ENCODE results near the gene CHSY1.
A peak's percentile ranks its signal among the peaks of the same experiment; 100 is the strongest.

CHSY1 gene

DNA sequence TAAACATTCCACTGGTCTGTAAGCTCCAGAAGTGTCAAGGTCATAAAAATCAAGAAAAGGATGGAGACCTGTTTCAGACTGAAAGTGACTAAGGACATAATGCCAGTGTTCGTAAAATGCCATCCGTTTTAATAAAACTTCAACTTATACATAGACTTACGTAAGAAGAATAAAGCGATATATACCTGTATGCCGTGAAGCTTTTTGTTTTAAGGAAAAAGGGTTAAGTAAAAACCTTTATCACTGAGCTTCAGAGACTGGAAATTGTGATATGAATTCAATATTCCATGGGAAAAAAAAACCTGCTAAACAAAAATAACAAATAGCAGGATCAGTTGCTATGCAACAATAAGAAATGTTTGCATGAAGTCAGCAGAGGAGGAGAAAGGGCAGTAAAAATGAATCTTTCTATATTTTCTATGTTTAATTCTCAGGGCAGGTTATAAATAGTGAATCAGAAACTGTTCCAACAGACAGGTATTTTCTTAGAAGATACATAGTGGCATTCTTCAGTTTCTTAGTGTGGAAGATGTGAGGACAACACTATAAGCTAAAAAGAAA, 42.5 kb downstream of the CHSY1 start:
- DNase-seq (ENCODE audit: low spot score): no peak

DNA sequence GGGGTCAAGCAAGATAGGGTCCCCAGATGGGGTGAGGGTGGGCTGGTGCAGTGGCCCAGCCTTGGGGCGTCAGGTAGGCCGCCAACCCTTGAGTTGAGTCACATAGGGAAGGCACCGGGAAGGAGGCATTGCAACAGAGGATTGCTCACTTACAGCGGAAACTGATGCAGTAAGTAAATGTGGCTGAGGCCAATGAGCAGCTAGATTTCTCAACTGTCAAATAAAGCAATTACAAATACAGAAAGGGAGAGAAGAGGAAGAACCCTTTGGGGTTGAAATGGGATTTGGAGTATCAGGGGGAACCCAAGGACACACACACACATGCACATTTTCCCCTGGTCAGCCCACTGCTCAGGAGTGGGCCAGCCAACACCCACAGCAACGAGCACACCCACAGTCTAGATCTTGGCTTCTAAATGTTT, 44.0 kb downstream of the CHSY1 start:
- DNase-seq (ENCODE audit: low spot score): no peak

DNA sequence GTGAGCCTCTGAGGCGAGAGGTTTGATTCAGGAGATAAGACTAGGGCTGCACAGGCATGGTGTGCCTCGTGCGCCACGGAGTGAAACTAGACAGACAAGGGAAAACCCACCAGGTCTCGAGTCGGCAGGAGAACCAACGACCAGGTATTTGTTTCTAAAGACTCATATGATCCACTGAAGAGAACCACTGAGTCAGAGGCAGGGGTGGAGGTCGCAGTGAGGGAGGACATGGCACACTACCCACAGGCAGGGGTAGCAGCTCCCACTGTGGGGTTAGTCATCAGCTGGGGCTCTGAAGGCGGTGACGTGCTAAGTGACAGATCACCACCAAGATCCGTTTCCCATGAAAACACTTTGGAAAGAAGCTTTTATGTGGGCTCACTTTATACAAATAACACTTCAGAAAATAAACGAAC, 45.7 kb downstream of the CHSY1 start:
- no peak for DNase-seq (ENCODE audit: low spot score)

DNA sequence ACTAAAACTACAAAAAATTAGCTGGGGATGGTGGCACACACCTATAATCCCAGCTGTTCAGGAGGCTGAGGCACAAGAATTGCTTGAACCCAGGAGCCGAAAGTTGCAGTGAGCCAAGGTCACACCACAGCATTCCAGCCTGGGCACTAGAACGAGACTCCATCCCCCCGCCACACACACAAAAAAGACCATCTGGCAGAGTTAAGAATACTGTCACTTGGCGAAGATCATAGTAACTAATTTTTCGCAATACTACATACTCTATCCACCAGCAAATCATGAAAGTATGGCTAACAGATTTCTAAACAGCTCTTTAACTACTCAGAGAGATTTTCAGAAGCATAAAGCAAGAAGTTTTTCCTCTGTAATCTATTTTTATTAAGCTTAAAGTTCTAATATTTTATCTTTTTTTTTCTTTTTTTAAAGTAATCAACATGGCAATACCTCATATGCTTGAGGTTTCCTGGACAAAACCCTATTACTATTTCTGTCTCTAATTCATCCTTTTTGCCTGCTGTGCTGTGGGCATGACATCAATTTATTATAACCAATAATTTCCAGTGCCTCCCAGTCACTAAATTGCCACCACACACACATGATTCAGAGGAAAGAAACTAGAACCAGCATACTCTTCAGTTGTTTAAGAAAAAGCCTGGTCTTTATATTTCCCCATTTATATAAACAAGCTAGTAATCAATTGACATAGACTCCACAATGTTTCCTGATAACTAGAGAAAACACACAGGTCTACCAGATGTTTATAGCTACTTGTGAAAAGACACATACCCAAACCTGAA, 46.9 kb downstream of the CHSY1 start:
- DNase-seq (ENCODE audit: low spot score): no peak

DNA sequence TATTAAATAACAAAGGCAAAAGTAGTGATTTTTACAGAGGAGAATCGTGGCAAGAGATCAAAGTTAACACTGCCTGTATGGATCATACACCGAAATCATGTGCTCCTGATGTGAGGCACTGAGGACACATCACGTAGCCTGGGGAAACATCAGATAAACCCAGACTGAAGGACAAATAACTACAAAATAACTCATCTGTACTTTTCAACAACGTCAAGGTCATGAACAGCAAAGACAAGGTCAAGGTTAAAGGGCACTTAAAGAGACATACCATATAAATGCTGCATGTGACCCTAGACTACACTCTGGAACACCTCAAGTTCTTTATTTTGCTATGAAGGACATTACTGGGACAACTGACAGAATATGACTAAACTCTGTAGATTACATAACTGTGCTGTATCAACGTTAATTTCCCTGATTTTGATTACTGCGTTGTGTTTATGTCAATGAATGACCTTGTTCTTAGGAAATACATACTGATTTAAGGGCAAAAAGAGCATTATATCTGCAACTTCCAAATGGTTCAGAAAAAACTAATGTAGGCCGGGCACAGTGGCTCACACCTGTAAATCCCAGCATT, 48.1 kb downstream of the CHSY1 start:
- DNase-seq (ENCODE audit: low spot score): no peak

DNA sequence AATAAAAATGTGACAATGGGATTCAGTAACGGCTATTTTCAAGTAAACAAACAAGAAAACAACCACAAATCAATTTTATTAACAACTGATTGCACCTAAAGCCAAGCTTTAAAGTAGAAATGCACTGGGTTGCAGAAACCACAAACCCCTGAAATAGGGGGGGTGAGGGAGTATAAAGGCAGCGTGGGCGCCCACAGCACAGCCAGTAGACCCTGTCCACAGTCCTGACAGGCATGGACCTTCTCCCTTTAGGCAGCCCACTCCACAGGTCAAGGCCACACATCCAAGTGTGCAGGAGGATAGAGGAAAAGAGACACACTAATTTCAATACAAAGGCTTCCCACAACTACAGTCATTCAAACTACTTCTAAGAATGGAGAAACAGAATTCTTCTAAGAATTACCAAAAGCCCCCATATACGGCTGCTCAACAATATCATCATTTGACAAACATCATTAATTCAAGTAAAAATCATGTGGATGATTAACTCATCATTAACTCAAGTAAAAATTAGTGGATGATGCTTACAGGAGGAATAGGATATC, 48.7 kb downstream of the CHSY1 start:
- no peak for DNase-seq (ENCODE audit: low spot score)

DNA sequence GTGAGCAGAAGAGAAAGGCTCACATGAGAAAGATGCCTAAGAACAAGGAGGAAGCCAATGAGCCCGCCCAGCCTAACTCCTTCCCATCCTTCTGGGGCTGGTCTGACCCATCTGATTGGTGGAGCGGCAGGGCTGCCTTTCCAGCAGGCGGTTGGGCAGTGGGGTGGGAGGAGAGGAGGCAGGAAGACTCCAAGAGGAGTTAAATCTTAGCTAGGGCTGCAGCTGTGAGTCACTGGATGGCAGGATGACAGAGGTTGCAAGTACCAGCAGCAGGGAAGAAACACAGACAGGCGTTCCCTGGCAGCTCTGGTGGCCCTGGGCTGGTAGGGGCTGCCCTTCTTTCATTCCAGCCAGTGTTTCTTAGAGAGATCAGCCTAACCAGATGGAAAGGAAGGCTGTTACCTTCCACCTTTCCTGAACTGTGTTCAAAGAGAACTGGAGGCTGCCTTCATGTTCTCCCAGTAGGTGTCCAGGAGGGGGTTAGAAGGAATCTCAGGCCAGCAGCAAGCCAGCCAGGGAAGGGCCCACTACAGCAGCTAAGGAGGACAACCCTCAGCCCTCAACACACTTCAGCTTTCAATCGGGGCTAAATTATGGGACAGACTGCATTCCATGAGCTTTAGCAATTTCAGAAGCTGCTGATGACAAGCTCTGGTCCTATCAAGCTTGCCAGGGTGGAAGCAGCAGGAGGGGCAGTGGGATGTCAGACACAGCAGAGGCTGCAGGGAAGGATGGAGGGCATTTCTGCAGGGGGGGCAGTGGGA, 50.3 kb downstream of the CHSY1 start:
- DNase-seq (ENCODE audit: low spot score): peak; percentile 14

DNA sequence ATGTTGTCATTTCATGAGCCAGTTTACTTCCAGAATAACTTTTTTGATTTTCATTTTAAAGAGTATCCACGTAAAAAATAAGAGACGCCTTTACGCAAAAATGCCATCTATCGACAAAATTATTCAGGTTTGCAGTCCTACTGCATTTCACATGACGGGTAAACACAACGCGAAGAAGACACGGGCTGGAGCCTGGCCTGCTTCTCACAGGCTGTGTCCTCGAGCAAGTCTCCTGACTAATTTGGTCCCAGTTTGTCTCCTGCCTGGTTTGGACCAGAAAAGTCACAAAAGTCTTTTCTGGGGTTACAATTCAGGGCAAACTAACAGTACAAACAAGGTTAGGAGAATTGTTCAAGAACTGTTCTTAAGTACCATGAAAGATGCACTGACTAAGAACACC, 51.7 kb downstream of the CHSY1 start:
- no peak for DNase-seq (ENCODE audit: low spot score)

DNA sequence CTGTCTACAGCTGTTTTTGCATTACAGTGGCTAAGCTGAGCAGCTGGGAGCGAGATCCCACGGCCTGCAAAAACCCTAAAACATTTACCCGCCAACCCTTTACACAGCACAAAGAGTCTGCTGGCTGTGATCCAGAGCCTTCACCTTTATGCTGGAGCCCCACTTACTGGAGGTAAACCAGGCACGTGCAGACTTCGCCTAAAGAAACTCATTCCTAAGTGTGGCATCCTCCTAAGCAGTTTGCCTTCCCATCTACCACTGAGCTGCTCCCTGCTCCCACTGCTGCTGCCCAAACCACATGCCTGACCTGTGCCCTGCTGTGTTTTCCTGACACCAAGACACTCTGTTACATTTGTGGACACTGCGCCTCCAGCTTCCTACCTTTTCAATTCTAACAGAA, 53.0 kb downstream of the CHSY1 start:
- DNase-seq (ENCODE audit: low spot score): no peak

DNA sequence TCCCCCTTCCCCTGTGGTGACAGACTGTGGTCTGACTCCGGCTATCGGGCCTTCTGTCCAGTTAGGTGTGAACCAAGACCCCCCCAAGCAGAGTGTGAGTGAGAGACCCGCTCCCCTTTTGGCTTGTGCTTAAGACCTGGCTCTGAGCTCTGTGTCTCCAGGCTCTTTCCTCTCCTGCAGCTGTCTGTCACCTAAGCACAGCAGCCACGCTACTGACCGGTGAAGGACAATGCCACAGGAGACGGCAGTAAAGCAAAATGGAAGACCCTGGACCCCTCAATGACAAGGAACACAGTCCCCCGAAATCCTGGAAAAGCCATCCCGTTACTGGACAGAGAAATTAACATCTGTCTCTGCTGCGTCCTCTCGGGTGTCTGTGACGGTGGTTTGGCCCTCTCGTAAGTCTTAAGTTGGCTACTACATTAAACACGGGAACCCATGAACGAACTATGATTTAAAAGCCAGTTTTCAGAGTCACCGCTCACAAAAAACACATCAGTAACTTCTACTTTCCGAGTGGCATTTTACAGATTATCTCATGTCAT, 53.7 kb downstream of the CHSY1 start:
- DNase-seq (ENCODE audit: low spot score): no peak

DNA sequence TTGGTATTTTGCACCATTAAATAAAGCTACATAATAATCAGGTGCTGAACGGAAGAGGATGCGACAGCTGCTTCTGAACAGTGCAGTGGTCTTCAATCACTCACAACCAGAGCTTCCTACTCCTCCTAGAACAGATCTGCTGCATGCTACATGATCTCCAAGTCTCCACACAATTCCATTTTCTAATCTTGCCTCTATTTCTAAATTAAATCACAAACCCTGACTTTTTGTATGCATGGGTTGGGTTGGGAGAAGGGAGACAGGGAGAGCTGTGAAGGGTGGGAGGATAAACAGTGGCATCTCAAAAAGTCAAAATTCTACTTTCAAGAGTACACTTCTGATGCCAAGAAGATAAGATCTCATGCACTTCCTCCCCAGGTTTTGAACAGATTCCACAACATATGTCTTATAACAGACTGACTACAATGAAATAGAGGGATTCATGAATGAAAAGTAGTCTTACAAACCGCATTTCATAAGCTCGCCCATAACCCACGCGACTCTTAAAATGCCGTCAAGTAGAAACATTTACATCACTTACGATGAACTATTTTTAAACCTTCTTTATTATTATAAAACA, 57.2 kb downstream of the CHSY1 start:
- DNase-seq (ENCODE audit: low spot score): no peak

DNA sequence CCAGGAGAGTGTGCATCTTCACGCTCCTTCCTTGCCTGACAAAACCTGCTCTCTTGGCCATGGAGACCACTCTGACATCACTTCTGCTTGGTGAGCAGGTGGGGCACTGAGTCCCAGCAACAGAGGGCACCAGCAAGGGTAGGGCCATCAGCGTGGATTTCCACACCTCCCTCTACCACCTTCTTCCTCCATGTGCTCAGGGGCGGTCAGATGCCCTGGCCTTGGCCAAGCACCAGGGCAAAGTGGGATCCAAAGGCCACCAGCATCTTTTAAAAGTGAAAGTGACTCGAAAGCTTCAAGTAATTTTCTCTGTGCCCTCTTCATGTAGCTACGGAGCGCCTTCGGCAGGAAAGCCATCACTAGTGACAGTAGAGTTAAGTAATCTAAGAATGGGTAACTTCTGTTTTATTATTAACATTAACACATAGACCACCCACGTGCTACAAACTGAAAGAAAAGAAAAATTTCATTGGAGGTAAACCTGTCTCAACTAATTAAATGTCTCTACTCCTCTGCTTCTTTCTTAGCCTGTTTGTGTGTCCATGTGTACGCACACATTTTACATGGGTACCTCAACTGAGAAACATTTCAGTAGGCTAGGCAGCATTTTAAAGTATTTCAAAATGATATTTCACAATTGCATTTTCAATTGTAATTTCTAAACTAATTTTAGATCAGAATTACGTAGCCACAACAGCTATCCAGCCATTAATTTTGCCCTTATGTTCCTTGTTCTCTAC, 57.9 kb downstream of the CHSY1 start:
- no peak for DNase-seq (ENCODE audit: low spot score)

DNA sequence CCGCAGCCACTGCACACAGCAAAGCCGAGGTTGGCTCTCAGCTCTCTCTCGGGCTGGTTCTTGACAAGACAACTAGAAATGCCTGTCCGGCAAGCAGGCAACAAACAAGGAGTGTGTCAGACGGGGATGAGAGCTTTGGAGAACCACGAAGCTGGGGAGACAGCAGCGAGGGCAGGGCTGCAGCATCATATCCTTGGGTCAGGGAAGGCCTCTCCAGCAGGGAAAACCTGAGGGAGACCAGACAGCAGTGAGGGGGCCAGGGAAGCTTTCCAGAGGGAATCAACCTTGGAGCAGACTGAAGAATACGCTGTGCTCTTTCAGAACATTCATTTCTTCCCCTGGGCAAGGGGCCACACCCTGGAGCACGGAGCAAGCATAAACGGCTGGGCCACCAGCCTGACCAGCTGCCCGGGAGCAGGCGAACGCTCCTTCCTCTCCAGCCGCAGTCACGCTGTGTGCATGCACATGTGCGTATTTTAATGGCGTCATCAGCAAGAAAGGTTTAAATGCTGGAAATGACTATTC, 58.7 kb downstream of the CHSY1 start:
- DNase-seq (ENCODE audit: low spot score): no peak

DNA sequence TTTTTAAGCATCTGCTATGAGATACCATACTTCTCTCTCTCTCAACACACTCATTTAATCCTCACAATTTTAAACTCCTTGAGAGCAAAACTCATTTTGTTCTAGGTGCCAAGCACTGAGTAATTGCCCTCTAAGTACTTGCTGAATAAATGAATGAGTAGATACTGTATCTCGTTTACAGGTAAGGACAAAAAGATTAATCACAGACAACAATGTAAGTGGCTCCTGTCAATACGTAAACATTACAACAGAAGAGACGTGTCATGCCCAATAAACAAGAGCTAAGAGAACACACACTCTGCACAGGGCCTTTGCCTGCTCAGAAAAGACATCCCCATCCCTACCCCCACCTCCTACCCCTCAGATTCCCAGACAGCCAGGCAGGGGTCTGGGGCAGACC, 59.8 kb downstream of the CHSY1 start:
- DNase-seq (ENCODE audit: low spot score): no peak

DNA sequence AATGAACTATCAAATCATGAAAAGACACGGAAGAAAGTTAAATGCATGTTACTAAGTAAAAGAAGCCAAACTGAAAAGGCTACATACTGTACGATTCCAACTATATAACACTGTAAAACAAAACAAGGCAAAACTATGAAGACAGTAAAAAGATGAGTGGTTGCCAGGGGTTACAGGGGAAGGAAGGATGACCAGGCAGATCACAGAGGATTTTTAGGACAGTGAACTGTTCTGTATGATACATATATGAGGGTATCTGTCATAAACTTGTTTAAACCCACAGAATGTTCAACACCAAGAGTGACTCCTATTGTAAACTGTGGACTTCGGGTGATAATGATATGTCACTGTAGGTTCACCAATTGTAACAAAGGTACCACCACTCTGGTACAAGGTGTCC, 60.6 kb downstream of the CHSY1 start:
- no peak for DNase-seq (ENCODE audit: low spot score)

DNA sequence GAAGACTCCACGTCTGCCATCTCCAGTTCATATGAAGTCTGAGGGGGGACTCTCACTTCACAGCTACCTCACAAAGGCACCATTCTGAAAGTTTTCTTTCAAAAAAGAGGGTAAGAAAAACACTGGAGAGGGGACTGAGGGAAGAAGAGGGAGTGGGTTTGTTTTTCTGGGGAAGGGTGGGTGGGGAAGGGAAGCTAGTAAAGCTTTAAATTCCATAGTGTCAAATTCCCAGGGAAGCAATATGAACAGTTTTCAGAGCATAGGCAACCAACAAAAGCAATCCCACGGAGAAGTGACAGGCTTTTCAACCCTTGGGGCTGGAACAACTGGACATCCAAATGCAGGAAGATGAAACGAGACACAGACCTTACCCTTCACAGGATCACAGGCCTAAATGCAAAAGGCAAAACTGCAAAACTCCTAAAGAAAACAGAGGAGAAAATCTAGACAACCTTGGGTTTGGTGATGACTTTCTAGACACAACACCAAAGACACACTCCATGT, 61.7 kb downstream of the CHSY1 start:
- DNase-seq (ENCODE audit: low spot score): no peak

DNA sequence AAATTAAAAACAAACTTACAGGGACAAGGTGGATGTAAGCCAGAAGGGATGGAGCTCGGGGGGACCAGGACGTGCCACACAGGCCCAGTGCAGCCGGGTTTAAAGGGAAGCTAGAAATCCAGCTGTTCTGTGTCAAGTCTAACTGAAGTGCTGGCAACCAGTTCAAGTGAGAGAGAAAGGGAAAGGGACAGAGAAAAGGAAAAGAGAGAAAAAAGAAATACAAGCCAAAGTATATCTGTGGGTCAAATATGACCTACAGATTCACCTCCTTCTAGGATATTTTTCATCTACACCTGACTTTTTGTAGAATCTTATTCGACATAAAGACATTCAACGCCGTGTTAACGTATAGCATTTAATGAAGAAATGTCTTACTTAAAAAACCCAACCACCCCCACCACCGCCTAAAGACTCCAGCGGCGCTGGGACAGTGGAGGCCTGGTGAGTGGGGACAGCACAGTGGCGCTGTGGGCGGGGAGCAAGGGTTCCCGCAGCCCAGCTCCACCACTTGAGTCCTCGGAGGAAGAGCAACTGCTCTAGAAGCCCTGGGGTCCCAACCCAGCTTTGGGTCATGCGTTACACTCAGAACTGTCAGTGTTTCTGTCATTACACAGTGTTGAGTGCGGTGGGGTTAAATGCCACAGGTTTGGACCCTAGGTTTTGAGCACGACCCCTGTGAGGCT, 62.3 kb downstream of the CHSY1 start:
- no peak for DNase-seq (ENCODE audit: low spot score)

DNA sequence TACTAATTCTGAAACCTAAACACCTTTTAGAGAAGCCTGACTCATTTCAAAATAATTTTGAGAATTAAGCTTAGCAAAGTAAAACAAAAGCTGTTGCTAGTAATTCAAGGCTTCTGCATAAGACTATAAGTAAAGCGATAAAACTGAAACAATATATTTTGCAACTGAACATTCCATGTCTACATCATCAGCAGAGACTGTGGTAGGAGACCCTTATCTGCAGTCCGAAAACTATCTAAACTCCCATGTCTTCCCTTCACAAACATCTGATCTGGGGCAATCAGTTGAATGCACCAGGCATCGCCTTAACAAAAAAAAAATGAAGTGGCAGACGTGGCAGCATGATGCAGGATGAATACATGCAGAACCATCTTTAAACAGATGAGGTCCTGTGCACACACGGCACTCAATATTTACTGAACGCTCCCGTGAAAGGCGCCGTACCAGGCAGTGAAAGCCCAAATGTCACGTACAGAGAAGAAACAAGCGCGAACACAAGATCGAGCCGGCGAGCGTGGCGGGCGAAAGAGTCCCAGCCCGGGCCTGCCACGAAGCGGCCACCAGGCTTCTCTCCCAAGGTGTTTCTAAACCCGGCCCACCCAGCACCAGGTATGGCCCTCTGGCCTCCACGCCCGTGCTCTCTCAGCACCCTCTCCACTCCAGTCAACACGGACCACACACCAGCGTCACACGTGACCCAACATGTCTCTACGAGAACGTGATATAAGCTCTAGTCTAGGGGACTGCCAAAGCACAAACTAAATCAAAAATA, 63.0 kb downstream of the CHSY1 start:
- no peak for DNase-seq (ENCODE audit: low spot score)
